Upper lobe of left lung (tissue), 6 donors: Measurements from ENCODE around the gene MARK2. TPM values are rescaled to one million over a fixed set of nuclear protein-coding genes. Genes with fewer than 3 reads are reported as not detected.
A peak's percentile ranks its signal among the peaks of the same experiment; 100 is the strongest.

ENCODE experiments used
- ATAC-seq, 2 donors: fragments of 200-7000 bp; cut with Tn5 transposase; one replicate each; pipeline ENCODE4 v1.9.1; 2022; ENCODE audit warnings: mild to moderate bottlenecking in 2 of 2, moderate library complexity in 2 of 2; ENCODE audit not compliant: low FRiP score in 2 of 2
- DNase-seq, 2 donors: peaks; one replicate each; pipeline ENCODE4 v3.0.0-alpha.2; 2019 to 2020
- H3K27ac ChIP-seq, 4 donors: fragments of 200-600 bp; sonication (generic); one replicate each; pipeline ENCODE4 v1.5.1; 2016 to 2019
- H3K27me3 ChIP-seq, 4 donors: fragments of 200-600 bp; sonication (generic); one replicate each; pipeline ENCODE4 v1.5.1; 2017 to 2019
- H3K36me3 ChIP-seq, 4 donors: fragments of 200-600 bp; sonication (generic); one replicate each; pipeline ENCODE4 v1.5.1; 2016 to 2019
- H3K4me1 ChIP-seq, 4 donors: fragments of 200-600 bp; sonication (generic); one replicate each; pipeline ENCODE4 v1.5.1; 2018 to 2019
- H3K4me3 ChIP-seq, 4 donors: fragments of 200-600 bp; sonication (generic); one replicate each; pipeline ENCODE4 v1.5.1; 2017 to 2019; ENCODE audit warnings: mild to moderate bottlenecking in 2 of 4, moderate library complexity in 1 of 4
- H3K9me3 ChIP-seq, 4 donors: fragments of 200-600 bp; sonication (generic); one replicate each; pipeline ENCODE4 v1.5.1; 2018 to 2019
- EP300 ChIP-seq, 4 donors: sonication (generic); formaldehyde crosslinking; IDR thresholded peaks; one replicate each; pipeline ENCODE4 v1.5.1; 2017; ENCODE audit warnings: antibody characterized with exemption in 4 of 4, control low read depth in 2 of 4
- POLR2A ChIP-seq, 4 donors: fragments of 450-650 bp; IDR thresholded peaks; one replicate each; pipeline ENCODE4 v1.5.1; 2016 to 2017; ENCODE audit warnings: antibody characterized with exemption in 4 of 4, mild to moderate bottlenecking in 2 of 4
- POLR2AphosphoS5 ChIP-seq, 2 donors: sonication (generic); formaldehyde crosslinking; IDR thresholded peaks; one replicate each; pipeline ENCODE4 v1.5.1; 2017; ENCODE audit warnings: antibody characterized with exemption in 2 of 2
- WGBS, 2 donors: methylation state at CpG; one replicate each; pipeline ENCODE4 v1.1.5; 2017 to 2018; 5-methylcytosine and 5-hydroxymethylcytosine counted together
- total RNA-seq, 6 donors: library from RNA; depleted of rRNA in 4 of 6; stranded (reverse); fragments of >200 nt in 4 of 6; gene quantifications; one replicate each; pipeline versions ENCODE4 v1.1.0 to v1.2.1, GENCODE V29; 2016 to 2021
- TF ChIP-seq, protein P1 (sequence below), 6 experiments: fragments of 450-650 bp in 4 of 6; fragments of 200-600 bp in 2 of 6; sonication (generic) in 2 of 6; IDR thresholded peaks; one replicate each; pipeline ENCODE4 v1.5.1; 2016 to 2019; ENCODE audit warnings: antibody characterized with exemption in 6 of 6
- donor health status: DM: no; HTN: no; CAD: no; lungs with moderate emphysema.
- donor health status: DM: no; HTN: yes; CAD: no; lungs with severe emphysema.

Gene MARK2
- total RNA-seq, 6 donors from 2014 or later = 41.7 to 67.1 (median 50.7) TPM

DNA sequence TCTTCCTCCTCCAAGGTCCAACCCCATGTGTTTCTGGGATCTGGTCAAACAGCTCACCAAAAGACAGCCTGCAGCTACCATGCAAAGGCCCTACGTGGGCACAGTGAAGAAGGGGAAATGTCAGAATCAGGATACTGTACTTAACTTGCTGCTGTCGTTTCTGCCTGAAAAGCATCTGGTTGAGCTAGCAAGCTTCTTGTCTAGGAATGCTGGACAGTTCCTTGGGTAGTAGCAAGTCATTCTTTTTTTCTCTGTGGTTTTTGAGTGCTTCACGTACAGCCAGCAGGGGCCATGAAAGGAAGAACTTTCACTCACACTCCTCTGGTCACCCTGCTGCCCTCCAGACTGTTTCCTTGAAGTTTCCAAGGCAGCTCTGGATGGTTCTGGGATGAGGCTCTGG lies 53.3 kb downstream of the MARK2 start:
- Histone ChIP-seq H3K9me3 (no peaks in the 10 kb centered on the region), H3K4me3 (no peak overlapping the region), H3K4me1 (peaks cover 41 to 70% (median 54%) of the 10 kb centered on the region in 4 donors), H3K27ac (no peak overlapping the region), H3K27me3 (no peaks in the 10 kb centered on the region), H3K36me3 (peaks cover 0 to 23% (median 19%) of the 10 kb centered on the region in 4 donors)
- DNase-seq (no peak), ATAC-seq (no peak)
- WGBS, 2 donors = 20 to 34% methylated on average over 3 of the region's 3 CpGs
- TF ChIP-seq, protein P1, sequence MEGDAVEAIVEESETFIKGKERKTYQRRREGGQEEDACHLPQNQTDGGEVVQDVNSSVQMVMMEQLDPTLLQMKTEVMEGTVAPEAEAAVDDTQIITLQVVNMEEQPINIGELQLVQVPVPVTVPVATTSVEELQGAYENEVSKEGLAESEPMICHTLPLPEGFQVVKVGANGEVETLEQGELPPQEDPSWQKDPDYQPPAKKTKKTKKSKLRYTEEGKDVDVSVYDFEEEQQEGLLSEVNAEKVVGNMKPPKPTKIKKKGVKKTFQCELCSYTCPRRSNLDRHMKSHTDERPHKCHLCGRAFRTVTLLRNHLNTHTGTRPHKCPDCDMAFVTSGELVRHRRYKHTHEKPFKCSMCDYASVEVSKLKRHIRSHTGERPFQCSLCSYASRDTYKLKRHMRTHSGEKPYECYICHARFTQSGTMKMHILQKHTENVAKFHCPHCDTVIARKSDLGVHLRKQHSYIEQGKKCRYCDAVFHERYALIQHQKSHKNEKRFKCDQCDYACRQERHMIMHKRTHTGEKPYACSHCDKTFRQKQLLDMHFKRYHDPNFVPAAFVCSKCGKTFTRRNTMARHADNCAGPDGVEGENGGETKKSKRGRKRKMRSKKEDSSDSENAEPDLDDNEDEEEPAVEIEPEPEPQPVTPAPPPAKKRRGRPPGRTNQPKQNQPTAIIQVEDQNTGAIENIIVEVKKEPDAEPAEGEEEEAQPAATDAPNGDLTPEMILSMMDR (IDR thresholded peaks at IDR 0.05) = no peak
- no peak for TF ChIP-seq POLR2AphosphoS5 (IDR thresholded peaks at IDR 0.05)
- no peak for TF ChIP-seq EP300 (IDR thresholded peaks at IDR 0.05)
- TF ChIP-seq POLR2A (IDR thresholded peaks at IDR 0.05) = no peak

DNA sequence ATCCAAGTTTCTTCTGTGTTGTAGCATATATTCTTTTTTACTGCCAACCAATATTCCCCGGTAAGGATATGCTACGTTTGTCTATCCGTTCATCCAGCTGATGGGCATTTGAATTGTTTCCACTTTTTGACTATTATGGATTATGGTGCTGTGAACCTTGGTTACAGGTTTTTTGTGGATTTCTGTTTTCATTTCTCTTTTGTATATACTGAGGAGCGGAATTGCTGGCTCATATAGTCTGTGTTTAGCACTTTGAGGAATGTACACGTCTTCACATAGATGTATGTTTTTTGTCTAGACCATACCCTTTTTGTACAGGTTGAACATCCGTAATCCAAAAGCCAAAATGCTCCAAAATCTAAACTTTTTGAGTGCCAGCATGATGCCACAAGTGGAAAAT lies 54.4 kb downstream of the MARK2 start:
- 89 to 98% methylated on average over 6 of the region's 6 CpGs for WGBS, 2 donors
- no peak overlapping the region for H3K27ac ChIP-seq
- no peaks in the 10 kb centered on the region for H3K27me3 ChIP-seq
- no peak for TF ChIP-seq POLR2AphosphoS5 (IDR thresholded peaks at IDR 0.05)
- TF ChIP-seq, protein P1 (IDR thresholded peaks at IDR 0.05) = no peak
- TF ChIP-seq POLR2A (IDR thresholded peaks at IDR 0.05) = no peak
- TF ChIP-seq EP300 (IDR thresholded peaks at IDR 0.05) = no peak
- H3K4me3 ChIP-seq = no peak overlapping the region
- H3K36me3 ChIP-seq = peaks cover 8 to 35% (median 30%) of the 10 kb centered on the region in 4 donors
- DNase-seq (no peak), ATAC-seq (no peak)
- peaks cover 29 to 59% (median 43%) of the 10 kb centered on the region in 4 donors for H3K4me1 ChIP-seq
- no peaks in the 10 kb centered on the region for H3K9me3 ChIP-seq

DNA sequence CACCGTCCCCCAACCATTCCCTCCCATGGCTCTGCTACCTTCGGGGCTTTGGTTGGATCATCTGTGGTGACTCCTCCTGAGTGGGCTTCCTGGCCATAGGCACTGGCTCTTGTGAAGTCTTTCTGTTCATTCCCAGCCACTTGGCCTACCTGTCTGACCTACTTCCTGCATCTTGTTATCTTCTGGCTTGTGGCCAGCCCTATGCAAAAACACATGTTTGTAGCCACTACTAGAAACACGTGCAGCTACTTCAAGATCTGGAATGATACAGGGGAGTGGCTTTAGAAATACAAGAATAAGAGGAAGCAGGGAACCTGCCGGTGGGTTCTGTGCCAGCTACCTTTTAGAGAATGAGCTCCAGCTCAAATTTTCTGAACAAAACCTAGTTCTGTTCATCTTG lies 57.2 kb downstream of the MARK2 start:
- peak; percentile 15 to 16 for ATAC-seq
- Histone ChIP-seq H3K4me3 (no peak overlapping the region), H3K9me3 (no peaks in the 10 kb centered on the region), H3K27ac (peak overlapping the region in 1 of 4 donors; percentile 10), H3K4me1 (peaks cover 5 to 32% (median 20%) of the 10 kb centered on the region in 4 donors), H3K27me3 (no peaks in the 10 kb centered on the region), H3K36me3 (peaks cover 25 to 62% (median 57%) of the 10 kb centered on the region in 4 donors)
- peak in 1 of 2 donors; percentile 32 for TF ChIP-seq POLR2AphosphoS5 (IDR thresholded peaks at IDR 0.05)
- TF ChIP-seq, protein P1 (IDR thresholded peaks at IDR 0.05) = no peak
- peak in 1 of 2 donors; percentile 82 for DNase-seq
- WGBS, 2 donors = 57 to 62% methylated on average over 4 of the region's 4 CpGs

DNA sequence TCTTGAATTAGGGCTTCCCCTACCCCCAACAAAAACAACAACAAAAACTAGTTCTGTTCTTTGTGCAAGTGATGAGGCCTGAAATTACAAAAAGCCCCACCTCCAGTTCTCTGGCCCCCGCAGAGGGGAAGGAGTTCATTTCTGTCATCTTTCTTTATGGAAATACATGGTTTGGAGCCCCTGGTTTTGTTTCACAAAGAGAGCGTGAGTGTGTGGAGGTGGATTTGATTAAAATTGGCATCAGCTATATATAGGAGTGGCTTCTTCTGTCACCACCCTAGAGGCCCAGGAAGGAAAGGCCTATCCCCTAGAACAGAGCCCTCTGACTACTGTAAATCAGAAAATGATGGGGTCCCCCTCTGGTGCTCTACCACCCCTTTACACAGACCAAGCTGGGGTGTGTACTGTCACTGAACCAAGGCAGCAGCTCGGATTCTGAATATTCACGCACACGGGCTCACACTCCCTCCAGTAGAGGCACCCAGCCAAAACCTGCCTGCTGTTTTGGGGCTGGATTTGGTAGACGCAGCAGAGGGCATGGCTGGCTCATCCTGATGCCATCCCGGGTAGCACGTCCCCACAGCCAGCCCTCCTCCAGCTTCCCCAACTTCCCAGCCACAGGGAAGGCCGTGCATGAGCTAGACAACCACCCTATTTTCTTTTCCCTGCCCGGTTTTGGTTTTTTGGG lies 58.7 kb downstream of the MARK2 start:
- Histone ChIP-seq H3K4me3 (no peak overlapping the region), H3K36me3 (peaks cover 33 to 77% (median 68%) of the 10 kb centered on the region in 4 donors), H3K9me3 (no peaks in the 10 kb centered on the region), H3K27ac (no peak overlapping the region), H3K27me3 (no peaks in the 10 kb centered on the region), H3K4me1 (peaks cover 0 to 18% (median 13%) of the 10 kb centered on the region in 4 donors)
- ATAC-seq (no peak), DNase-seq (no peak)
- no peak for TF ChIP-seq POLR2A (IDR thresholded peaks at IDR 0.05)
- TF ChIP-seq POLR2AphosphoS5 (IDR thresholded peaks at IDR 0.05) = no peak
- TF ChIP-seq EP300 (IDR thresholded peaks at IDR 0.05) = no peak
- TF ChIP-seq, protein P1 (IDR thresholded peaks at IDR 0.05) = no peak
- 94 to 98% methylated on average over 10 of the region's 10 CpGs for whole genome bisulfite sequencing, 2 donors

DNA sequence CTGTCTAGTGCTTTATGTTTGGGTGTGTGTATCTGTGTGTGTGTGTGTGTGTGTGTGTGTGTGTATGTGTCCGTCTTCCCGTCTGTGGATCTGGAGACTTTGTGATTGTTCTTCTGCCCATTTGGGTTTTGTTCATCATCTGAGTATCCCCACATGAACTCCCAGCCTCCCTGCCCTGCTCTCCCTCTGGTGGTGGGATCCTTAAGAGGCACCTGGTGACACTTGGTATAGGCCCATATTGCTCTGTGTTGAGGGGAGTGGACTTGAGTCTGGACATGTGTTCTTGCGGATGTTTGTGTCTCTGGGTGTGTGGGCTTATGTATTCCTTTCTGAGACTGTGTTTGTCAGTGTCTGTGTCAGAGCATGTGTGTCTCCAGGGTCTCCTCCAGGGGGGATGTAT lies 62.8 kb downstream of the MARK2 start:
- WGBS, 2 donors = 53 to 88% methylated on average over 2 to 3 of the region's 3 CpGs
- Histone ChIP-seq H3K4me3 (no peak overlapping the region), H3K27me3 (no peaks in the 10 kb centered on the region), H3K36me3 (peaks cover 57 to 100% (median 92%) of the 10 kb centered on the region in 4 donors), H3K4me1 (peaks cover 0 to 5% (median 2%) of the 10 kb centered on the region in 4 donors), H3K27ac (no peak overlapping the region), H3K9me3 (no peaks in the 10 kb centered on the region)
- DNase-seq (no peak), ATAC-seq (no peak)
- no peak for TF ChIP-seq POLR2A (IDR thresholded peaks at IDR 0.05)
- no peak for TF ChIP-seq EP300 (IDR thresholded peaks at IDR 0.05)
- TF ChIP-seq, protein P1 (IDR thresholded peaks at IDR 0.05) = no peak
- no peak for TF ChIP-seq POLR2AphosphoS5 (IDR thresholded peaks at IDR 0.05)
